Loucy (cell line): ENCODE results near the gene SORL1-AS1.

Experiments
- CTCF ChIP-seq: fragments of 200-600 bp; sonication (generic); conservative IDR thresholded peaks from 2 replicates; pipeline ENCODE4 v1.5.1; 2014; ENCODE audit warnings: mild to moderate bottlenecking, antibody characterized with exemption, low read length
- EZH2phosphoT487 ChIP-seq: fragments of 200-600 bp; IDR thresholded peaks from 2 replicates; pipeline ENCODE4 v1.6.1; 2018; ENCODE audit warnings: antibody characterized with exemption, mild to moderate bottlenecking, moderate library complexity, borderline replicate concordance

DNA sequence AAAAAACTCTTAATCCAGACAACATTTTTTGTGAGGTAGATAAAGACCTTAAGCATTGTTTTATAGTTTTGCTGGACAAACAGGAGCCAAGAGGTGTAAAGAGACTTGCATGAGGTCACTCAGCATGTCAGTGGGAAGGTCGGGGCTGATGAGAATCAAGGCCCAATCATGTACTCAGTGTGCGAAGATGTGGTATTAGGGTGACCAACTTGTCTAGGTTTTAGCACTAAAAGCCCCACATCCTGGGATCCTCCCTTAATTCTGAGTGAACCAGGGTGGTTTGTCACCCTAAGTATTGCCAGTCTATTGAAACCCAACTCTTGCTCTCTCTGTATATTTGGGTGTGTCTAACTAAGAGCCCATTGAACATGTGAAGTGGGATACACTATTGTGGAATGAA, 19.5 kb upstream of the SORL1-AS1 start:
- TF ChIP-seq CTCF (no peak), EZH2phosphoT487 (no peak)
